ENCODE data around the gene ATAD5.
"Not testable (repeated sequence)": the region's sequence is repeated elsewhere in the genome, so short reads cannot be mapped to it uniquely, and the experiment has no call there.

Gene ATAD5

DNA sequence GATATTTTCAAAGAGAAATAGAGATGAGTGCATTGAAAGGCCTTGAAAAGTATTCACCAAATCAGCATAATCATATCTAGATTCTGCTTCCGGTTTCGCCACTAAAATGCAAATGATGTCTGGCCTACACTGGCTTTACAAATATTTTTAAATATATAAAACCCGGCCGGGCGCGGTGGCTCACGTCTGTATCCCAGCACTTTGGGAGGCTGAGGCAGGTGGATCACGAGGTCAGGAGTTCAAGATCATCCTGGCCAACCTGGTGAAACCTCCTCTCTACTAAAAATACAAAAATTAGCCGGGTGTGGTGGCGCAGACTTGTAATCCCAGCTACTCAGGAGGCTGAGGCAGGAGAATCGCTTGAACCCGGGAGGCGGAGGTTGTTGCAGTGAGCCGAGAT lies 8.8 kb upstream of the ATAD5 start:
- not testable (repeated sequence) for DNase-seq

DNA sequence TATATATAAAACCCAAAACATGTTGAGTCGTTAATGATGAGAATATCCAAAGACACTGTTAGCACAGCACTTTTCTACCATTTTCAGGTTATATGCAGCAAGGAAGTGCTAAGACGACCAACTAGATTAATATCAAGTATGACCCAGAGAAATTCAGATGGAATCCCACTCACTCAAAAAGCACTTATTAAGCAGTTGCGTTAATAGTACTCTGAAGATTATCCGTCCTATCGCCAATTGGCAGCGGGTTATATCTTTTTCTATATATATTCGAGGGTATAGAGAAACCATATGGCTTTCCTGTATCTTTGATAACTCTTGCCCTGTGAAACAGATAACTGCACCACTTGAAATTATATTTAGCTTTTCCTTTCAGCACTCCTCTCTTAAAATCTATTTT lies 8.3 kb upstream of the ATAD5 start:
- no peak for DNase-seq

DNA sequence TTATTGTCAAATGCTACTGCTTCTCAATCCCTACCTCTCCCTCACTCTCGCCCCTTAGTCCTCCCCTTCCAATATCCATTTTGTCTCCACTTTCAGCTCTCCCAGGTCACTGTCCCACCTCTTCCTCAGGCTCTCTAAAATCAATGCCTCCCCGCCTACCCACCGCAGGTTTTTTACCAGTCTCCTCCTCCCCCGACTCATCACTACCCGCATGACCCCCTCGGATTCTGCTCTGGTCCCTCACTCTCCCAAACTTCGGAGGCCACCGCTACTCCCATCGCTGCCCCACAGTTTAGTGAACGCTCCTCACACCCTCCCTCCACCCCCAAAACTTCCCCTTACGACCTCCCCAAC lies 7.8 kb upstream of the ATAD5 start:
- DNase-seq = no peak

DNA sequence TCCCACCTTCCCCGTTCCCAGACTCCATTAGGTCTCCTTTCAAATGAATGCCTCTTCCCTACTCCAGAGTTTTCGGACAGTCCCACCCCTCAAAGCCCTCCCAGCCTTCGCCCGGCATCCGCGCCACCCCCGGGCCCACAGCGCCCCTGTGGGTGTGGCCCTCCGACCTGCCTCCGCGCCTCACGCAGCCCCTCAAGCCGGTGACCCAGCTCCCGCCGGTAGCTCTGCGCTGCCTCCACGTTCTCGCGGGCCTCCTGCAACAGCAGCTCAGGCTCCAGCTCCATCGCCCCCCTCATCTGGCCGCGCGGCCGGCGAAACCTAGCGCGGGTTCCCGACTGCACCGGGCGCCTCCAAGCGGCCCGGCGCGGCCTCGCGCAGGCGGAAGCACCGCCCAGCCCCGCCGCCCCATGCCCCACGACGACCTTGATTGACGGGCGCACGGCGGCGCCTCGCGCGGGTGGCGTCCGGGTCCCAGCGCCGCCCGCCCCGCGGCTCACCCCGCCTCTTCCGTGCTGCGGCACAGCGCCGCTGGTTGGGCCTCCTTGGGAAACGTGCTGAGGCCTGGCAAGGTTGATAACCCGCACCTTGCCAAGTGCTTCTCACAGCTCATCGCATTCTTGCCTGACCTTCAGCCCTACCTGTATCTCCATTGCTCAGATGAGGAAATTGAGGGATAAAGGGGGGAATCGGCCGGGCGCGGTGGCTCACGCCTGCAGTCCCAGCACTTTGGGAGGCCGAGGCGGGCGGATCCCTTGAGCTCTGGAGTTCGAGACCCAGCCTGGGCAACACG lies 7.2 kb upstream of the ATAD5 start, which contains the start of gene CRLF3:
Gene CRLF3, minus strand, starts transcription at position 337 of the 790 bp plus-strand sequence. Its CDS starts 41 bp downstream, at position 296.
- peak; percentile 95 for DNase-seq

DNA sequence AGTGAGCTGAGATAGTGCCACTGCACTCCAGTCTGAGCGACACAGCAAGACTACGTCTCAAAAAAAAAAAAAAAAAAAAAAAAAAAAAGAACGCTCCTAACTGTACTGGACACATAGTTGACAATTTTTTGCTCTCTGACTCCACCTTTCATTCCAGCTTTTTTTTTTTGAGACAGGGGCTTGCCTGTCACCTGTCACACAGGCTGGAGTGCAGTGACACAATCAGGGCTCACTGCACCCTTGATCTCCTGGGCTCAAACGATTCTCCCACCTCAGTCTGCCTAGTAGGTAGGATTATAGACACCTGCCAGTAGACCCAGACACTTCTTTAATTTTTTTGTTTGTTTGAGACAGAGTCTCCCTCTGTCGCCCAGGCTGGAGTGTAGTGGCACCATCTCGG lies 4.7 kb upstream of the ATAD5 start:
- no peak for DNase-seq

DNA sequence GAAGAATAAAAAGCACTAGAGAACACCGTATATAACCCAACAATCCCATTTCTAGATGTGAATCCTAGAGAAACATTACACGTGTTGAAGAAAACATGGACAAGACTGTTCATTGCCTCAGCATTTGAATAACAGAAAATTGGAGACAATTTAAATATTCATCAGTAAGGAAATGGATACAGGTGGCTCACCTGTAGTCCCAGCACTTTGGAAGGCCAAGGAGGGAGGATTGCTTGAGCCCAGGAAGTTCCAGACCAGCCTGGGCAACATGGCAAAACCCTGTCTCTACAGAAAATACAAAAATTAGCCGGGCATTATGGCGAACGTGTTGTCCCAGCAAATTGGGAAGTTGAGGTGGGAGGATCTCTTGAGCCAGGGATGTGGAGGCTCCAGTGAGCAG lies 2.7 kb upstream of the ATAD5 start:
- DNase-seq = no peak

DNA sequence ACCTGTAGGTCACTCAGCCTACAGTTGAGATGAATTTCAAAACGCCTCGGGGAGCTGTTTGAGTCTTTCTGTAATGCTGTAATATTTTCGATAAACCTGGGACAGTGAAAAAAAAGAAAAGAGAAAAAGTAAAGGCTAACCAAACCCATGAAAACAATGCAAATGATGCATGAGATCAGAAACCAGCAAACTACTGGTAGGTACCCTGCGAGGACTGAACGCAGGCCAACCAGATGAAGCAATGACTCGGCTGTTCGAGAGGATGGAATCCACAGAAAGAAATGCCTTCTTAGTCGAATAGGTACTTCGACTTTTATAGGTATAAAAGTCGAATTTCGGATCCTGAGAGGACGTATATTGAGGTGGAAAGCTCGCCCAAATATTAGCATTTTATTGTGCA lies 509 bp upstream of the ATAD5 start:
- DNase-seq = no peak

DNA sequence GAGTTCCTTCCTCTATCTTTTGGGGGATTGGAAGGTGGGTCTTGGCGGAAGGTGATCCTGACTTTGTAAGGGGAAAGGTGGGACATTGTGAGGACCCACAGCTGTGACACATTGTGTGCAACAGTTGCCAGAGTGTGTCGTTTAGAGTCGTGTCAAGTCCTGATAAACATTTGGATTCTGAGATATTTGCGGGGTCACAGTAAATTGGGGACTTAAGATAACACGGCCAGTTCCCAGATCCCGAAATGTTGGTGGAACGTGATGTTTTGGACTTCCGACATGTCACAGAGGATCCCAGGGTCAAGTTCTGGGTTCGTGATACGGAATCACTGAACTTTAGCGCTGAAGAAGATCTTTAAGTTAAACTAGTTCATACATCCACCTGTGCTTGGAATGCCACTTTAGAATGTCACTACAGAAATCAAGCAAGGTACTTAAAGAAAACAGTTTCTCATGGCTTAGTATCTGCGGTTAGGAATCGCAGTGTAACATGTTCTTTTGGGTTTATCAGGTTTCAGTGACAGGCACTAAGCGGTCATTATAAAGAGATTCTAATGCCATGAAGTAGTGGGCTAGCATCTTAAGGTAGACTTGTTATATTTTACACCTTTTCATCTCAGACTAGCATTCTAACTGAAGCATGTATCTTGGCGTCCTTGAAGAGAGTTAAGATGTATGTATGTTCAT lies 815 bp downstream of the ATAD5 start:
- DNase-seq = no peak

DNA sequence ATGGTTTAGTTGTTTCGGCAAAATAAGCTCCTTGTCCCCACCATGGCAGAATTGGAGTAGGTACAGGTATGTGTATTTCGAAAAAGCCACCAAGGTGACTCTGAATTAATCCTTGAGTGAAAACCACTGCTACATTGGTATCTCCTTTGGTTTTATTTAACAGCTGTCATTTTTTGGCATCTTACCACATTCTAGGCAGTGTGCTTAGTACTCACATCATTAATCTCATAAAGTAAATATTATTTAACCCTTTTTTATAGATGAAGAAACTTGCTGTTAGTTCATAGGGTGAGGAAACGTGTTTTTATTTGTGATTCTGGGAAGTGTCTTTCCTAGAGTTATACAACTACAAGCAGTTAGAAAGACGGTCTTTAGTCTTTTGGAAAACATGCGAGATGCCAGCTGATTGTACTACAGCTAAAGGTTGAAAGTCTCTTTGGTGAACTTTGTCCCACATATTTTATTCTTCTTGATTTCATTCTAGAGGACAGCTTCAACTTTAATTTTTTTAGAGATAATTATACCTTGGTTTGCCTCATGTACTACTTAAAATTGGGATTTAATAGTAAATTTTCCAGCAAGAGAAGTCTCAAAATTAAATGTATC lies 6.5 kb downstream of the ATAD5 start:
- DNase-seq = no peak

DNA sequence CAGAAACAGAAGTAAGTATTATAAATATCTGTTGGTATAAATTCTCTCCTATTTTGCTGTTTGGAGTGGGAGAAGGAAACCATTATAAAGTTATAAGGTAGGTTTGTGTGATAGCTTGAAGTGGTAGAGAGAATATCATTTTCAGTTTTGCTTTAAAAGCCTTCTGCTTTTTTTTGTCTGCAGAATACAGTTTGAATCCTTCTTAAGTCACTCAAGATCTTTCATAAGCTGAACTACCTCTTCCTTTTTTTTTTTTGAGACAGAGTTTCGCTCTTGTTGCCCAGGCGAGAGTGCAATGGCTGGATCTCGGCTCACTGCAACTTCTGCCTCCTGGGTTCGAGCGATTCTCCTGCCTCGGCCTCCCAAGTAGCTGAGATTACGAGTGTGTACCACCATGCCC lies 9.0 kb downstream of the ATAD5 start:
- DNase-seq = no peak

DNA sequence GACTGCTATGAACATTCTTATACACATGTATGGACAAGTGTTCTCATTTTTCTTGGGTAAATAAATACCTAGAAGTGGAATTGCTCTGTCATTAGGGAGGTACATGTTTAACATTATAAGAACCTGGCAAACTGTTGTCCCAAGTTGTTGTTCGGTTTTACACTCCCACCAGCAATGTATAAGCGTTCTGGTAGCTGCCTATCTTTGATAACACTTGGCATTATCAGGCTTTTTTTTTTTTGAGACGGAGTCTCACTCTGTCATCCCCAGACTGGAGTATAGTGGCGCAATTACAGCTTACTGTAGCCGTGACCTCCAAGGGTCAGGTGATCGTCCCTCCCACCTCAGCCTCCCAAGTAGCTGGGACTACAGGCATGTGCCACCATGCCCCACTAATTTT lies 16.3 kb downstream of the ATAD5 start:
- DNase-seq = no peak

DNA sequence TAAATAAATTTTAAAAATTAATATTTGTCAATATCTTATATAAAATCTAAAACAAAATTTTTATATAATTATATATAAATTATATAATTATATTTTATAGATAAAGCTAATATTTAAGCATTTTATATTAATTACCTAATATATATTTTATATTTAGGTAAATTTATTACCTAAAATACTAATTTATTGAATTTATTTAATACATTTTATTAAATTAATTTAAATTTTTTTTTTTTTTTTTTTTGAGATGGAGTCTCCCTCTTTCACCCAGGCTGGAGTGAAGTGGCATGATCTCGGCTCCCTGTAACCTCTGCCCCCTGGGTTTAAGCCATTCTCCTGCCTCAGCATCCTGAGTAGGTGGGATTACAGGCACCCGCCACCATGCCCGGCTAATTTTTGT lies 22.4 kb downstream of the ATAD5 start:
- no peak for DNase-seq

DNA sequence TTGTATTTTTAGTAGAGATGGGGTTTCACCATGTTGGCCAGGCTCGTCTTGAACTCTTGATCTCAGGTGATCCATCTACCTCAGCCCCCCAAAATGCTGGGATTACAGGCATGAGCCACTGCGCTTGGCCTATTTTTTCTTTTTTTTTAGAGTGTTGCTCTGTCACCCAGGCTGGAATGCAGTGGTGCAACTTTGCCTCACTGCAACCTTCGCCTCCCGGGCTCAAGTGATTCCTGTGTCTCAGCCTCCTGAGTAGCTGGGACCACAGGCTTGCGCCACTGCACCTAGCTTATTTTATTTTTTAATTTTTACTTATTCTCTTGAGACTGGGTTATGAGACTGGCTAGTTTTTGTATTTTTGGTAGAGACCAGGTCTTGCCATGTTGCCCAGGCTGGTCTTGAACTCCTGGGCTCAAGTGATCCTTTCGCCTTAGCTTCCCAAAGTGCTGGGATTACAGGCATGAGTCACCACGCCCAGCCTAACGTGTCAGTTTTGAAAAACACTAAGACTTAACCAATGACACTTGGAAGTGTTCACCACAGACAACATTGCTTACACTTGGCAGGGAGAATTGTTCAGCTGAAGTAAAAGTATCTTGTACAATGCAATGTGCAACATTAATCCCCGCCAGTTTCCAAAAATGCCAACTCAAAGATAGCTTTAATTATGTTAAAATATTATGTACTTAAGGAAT lies 26.9 kb downstream of the ATAD5 start:
- no peak for DNase-seq

DNA sequence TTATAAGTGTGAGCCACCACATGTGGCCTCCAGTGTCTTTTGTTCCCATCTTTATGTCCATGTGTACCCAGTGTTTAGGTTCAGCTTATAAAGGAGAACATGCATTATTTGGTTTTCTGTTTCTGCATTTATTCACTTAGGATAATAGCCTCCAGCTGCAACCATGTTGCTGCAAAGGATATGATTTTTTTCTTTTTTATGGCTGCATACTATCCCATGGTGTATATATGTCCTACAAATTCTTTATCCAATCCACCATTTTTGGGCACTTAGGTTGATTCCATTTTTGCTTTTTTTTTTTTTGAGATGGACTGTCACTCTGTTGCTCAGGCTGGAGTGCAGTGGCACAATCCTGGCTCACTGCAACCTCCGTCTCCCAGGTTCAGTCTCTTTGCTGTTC lies 32.9 kb downstream of the ATAD5 start:
- no peak for DNase-seq

DNA sequence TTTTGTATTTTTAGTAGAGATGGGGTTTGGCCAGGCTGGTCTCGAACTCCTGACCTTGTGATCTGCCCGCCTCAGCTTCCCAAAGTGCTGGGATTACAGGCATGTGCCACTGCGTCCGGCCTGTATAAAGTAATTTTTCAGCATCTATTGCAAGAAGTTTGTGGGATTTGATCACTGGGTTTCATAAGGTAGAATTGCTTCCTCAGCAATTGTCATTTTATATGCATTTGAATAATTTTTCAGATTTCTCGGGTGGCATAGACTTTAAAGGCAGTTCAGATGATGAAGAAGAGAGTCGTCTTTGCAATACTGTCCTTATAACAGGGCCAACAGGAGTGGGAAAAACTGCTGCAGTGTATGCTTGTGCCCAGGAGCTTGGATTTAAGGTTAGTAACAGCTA lies 37.2 kb downstream of the ATAD5 start:
- no peak for DNase-seq

DNA sequence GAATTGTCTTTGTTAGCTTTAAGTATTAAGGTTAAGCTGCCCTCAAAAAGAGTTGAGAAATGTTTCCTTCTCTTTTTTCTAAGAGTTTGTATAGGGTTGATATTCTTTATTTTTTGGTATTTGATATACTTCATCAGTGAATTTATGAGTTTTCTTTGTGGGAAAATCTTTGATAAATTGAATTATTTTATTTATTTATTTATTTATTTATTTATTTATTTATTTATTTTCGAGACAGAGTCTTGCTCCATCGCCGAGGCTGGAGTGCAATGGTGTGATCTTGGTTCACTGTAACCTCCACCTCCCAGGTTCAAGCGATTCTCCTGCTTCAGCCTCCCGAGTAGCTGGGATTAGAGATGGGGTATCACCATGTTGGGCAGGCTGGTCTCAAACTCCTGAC lies 54.4 kb downstream of the ATAD5 start:
- DNase-seq = no peak

DNA sequence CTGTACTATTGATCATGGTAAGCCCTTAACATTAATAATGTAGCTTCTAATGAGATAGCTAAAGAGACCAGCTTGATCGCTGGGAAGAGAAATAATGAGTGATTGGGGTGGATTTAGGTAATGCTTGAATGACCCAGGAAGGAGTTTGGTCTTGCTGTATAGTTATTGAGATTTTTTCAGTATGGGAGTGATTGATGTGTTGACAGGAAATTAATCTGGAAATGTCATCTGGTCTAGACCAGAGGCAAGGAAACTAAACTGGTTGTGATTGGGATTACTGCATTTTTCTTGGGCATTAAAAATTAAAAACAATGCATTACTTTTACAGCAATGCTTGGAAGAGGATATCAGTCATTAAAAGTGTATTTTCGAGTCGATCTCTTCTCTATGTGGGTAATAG lies 62.5 kb downstream of the ATAD5 start:
- no peak for DNase-seq

DNA sequence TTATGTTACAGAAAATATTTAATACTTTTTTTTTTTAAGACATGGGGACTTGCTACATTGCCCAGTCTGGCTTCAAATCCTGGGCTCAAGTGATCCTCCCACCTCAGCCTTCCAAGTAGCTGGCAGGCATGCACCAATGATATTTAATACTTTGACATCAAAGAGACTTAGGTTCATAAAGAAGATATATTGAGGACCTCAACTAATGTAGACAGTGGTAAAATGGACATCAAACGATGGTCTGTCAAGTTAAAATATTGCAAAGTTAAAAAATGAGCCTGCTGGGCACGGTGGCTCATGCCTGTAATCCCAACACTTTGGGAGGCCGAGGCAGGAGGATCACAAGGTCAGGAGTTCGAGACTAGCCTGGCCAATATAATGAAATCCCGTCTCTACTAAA lies 65.5 kb downstream of the ATAD5 start:
- no peak for DNase-seq

DNA sequence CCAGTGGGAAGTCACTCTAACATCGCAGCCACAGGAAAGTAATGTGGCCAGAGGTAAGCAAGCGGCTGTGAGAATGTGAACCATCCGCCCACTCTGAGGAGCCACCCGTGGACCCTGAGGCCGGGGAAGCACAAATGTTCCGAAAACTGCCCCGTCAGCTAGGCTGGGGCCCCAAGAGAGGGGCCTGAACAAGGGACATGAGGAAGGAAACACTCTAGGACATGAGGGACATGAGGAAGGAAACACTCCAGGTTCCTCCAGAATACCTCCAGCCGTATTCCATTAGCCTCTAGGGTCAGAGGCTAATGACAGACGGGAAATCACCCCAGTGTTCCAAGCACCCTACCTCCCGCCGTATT lies 74.0 kb downstream of the ATAD5 start:
- DNase-seq = no peak

DNA sequence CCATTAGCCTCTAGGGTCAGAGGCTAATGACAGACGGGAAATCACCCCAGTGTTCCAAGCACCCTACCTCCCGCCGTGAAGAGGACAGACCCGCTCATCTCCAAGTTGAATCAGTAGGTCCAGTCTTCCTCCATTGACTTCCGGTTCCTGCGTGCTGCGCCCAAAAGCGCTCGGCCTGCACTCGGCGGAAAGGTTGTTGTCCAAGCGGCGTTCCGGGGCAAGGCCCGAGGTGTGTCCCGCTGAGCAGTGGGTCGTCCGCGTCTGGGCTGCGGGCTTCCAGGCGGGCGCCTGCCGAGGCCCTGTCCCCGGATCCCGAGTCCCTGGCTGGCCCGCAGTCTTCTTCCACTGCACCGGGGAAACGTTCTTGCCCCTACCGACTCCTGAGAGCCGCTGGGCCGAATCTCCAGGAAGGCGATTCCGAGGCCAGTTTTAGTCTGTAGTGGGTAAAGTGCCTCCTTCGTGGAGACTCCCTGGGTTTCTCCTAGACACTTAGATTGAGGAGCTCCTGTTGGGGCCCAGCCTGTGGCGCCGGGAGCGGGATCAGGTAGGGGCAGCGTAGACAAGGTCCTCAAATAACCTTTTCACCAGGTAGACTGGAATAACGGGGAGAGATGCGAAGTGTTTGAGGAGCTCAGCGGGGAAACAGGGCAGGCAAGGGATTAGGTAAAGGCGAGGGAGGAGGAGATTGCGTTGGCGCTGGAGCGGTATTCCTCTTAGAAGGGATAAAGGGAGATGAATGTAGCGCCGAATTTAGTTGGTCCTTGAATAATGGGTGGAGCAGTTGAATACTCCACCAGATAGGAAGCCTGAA lies 74.5 kb downstream of the ATAD5 start, which contains the start of gene TEFM:
Gene TEFM, minus strand, starts transcription at position 138 of the 811 bp plus-strand sequence. Its CDS starts 40 bp downstream, at position 98.
- peak; percentile 95 for DNase-seq

DNA sequence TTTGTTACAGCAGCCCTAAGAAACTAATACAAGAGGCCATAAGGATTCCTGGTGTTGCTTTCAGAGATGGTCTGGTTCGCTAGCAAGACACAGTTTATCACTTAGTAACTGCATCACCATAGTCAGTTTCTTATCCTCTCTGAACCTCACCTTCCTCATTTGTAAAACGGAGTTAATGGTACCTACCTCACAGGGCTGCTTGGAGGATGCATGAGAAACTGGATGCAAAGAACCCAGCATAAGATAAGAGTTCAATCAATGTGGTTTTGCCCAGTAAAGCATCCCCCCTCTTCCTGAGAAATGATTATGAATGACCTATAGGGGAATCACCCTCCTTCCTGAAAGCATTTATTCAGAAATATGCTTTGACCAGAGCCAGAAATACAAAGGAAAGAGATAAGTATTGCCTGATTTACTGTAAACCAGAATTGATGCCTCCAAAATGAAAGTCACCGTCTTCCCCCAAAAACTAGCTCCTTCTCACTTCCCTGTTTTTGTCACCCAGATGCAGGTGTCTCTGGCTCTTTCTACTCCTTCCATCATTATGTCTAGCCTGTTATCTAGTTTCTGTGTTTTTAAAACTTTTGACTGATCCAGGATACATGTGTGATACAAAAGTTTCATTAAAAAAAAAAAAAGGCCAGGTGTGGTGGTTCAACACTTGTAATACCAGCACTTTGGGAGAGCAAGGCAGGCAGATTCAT lies 77.1 kb downstream of the ATAD5 start:
- no peak for DNase-seq

DNA sequence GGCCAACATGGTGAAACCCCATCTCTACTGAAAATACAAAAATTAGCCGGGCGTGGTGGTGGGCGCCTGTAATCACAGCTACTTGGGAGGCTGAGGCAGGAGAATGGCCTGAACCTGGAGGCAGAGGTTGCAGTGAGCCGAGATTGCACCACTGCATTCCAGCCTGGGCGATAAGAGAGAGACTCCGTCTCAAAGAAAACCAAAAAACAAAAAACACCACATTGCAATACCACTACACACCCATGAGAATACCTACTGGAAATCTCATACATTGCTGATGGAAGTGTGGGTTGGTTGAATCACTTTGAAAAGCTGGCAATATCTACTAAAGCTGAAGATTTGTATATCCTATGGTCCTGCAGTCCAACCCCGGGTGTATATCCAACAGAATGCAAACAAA lies 78.4 kb downstream of the ATAD5 start:
- not testable (repeated sequence) for DNase-seq

Measured in femur (tissue), 1 donor.